Measurements from ENCODE around the gene RFX1. TPM values are rescaled to one million over a fixed set of nuclear protein-coding genes. Genes with fewer than 3 reads are reported as not detected.
A peak's percentile ranks its signal among the peaks of the same experiment; 100 is the strongest.

The RFX1 gene
- total and polyA plus RNA-seq, 2 of the 13 experiments (the other 11 are each of a cell fraction or from before 2014, with no cell fraction given), result 1.1 to 1.3 TPM

GRCh38 chr19:14031719-14032480 is 25.8 kb upstream of the RFX1 start, which contains the start of gene IL27RA (continued):
- TF ChIP-seq HNF1A (IDR thresholded peaks at IDR 0.05; ENCODE audit: low read depth) (no peak), HNF1A (CRISPR knock-in tag; IDR thresholded peaks at IDR 0.05; ENCODE audit: borderline replicate concordance) (no peak), MYC (CRISPR knock-in tag; IDR thresholded peaks at IDR 0.05; ENCODE audit: borderline replicate concordance) (peak; percentile 49; the same call in 1 of the 2 replicates), RERE (CRISPR knock-in tag; IDR thresholded peaks at IDR 0.05; ENCODE audit: low read depth) (no peak), TERF1 (CRISPR knock-in tag; IDR thresholded peaks at IDR 0.05) (peak; percentile 90; the same call in 1 of the 2 replicates), ZNF552 (CRISPR knock-in tag; IDR thresholded peaks at IDR 0.05; ENCODE audit: borderline replicate concordance) (no peak), THAP7 (CRISPR knock-in tag; IDR thresholded peaks at IDR 0.05) (no peak), CENPBD1 (CRISPR knock-in tag; IDR thresholded peaks at IDR 0.05; ENCODE audit: borderline replicate concordance, low read depth) (no peak), KAT8 (CRISPR knock-in tag; IDR thresholded peaks at IDR 0.05) (0 out of 2 replicates have a peak, but pooled peaks have one; percentile 10), ZFP62 (CRISPR knock-in tag; IDR thresholded peaks at IDR 0.05) (no peak), ZC3H4 (CRISPR knock-in tag; IDR thresholded peaks at IDR 0.05; ENCODE audit: borderline replicate concordance) (no peak), ZBTB42 (CRISPR knock-in tag; IDR thresholded peaks at IDR 0.05) (no peak), ZBTB14 (CRISPR knock-in tag; IDR thresholded peaks at IDR 0.05) (peak; percentile 58), ZNF879 (CRISPR knock-in tag; IDR thresholded peaks at IDR 0.05) (no peak; the same call in 1 of the 2 replicates), KDM4B (CRISPR knock-in tag; IDR thresholded peaks at IDR 0.05) (no peak)
